ENCODE data around the gene BRF1.

Gene BRF1

DNA sequence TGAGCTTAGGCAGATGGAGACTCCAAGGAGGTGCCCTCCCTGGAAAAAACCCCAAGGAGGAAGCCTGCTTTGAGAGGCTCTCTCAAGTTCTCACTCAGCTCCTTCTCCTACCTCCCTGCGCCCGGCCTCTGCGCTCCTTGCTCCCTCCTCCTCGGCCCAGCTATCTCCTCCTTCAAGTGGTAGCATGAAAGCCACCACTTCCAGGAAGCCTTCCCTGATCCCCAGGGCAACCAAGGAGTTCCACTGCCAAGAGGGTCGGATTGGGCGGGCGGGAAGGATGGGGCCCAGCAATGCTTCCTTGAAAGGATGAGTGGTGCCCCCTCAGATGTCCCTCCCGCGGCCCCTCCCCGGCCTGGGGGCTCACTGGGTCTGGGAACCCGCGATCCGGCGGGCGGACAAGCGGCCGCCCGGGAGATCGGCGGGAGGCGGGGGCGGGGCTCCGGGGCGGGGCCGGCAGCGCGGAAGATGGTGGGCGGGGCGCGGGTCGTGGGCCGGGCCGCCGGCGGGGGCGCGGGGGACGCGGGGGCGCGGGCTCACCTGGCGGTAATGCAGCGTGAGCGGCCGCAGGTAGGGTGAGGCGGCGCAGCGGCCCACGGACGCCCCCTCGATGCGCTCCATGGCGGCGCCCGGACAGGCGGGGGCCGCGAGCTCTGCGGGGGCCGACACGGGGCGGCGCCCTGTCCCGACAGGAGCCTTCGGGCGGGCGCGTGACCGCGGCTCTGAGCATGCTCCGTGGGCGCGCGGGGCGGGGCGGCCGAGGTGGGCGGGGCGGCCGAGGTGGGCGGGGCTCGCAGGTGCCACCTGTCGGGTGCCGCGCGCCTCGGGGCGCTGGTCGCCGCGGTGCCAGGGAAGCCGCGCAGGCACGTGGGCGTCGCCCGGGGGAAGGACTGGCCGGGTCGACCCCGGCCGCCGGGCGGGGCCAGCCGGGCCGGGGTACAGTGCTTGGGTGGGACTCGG lies 119.9 kb downstream of the BRF1 start, which contains the start of gene NUDT14:
NUDT14 (minus strand) TSS at position 721 of the 957 bp plus-strand sequence; CDS start at position 618, 103 bp downstream.
- in situ Hi-C loops (cut with HindIII; ENCODE audit: low sequenced_read_pairs): loop anchor here (25.0 kb wide), 2 partner anchors 106 to 181 kb away; no protein-coding TSS in a partner anchor

DNA sequence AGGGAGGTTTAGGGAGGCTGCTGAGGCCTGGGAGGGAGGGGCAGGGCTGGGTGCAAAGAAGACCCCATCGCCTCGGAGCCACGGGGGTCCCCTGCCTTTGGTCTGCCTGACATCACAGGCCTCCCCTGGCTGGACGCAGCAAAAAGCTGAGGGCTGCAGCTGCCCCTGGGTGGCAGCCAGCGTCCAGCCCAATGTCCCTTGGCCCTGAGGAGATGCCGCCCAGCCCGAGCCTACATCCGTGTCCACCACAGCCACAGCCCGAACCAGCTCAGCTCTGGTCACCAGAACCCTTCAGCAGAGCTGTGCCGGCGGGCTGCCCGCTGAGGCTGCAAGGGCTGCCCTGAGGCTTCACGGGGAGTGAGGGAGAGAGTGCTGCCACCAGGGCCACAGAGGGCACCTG lies 121.6 kb downstream of the BRF1 start:
- in situ Hi-C loops (cut with HindIII; ENCODE audit: low sequenced_read_pairs): loop anchor here (25.0 kb wide), 2 partner anchors 108 to 183 kb away; no protein-coding TSS in a partner anchor

DNA sequence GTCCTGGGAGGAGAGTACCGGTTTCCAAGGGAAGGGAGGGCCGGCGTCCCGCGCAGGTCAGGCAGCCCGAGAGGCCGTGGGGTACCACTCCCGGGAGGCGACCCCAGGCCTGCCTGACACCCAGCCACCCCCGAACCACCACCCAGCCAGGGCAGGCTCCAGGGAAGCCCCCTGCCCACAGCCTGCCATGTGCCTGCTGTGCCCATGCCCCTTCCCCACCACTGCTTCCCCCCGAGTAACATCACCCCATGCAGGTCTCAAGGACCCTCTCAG lies 122.0 kb downstream of the BRF1 start:
- in situ Hi-C loops (cut with HindIII; ENCODE audit: low sequenced_read_pairs): loop anchor here (25.0 kb wide), 2 partner anchors 108 to 183 kb away; no protein-coding TSS in a partner anchor

- in situ Hi-C loops (cut with HindIII; ENCODE audit: low sequenced_read_pairs): loop anchor here (25.0 kb wide), 2 partner anchors 109 to 184 kb away; no protein-coding TSS in a partner anchor
Measured at GRCh38 chr14:105178069-105178867, 122.5 kb downstream of the BRF1 start.

- in situ Hi-C loops (cut with HindIII; ENCODE audit: low sequenced_read_pairs): loop anchor here (25.0 kb wide), 2 partner anchors 110 to 185 kb away; no protein-coding TSS in a partner anchor
Measured at GRCh38 chr14:105177082-105177481, 123.7 kb downstream of the BRF1 start.

- in situ Hi-C loops (cut with HindIII; ENCODE audit: low sequenced_read_pairs): loop anchor here (25.0 kb wide), 2 partner anchors 111 to 186 kb away; no protein-coding TSS in a partner anchor
Measured at GRCh38 chr14:105176513-105176912, 124.3 kb downstream of the BRF1 start.

GRCh38 chr14:105173901-105174894 lies 126.6 kb downstream of the BRF1 start:
- in situ Hi-C loops (cut with HindIII; ENCODE audit: low sequenced_read_pairs): no loop called here

DNA sequence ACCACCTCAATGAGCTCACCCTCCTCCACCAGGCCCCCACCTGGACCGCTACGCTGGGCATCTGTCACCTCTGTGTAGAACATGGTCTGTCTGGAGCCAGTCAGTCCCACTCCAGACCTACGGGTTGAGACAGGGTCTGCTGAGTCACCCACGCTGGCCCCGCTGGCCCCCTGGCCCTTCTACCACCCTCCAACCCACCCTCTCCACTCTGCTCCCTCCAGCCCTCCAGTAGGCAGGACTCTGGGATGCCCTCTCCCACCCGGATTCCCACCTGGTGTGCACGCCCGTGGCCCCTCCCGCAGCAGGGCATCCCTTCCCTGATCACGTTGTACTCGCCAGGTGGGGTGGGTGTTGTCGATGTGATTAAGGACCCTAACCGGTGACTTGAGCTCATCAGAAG lies 127.7 kb downstream of the BRF1 start:
- in situ Hi-C loops (cut with HindIII; ENCODE audit: low sequenced_read_pairs): no loop called here

- in situ Hi-C loops (cut with HindIII; ENCODE audit: low sequenced_read_pairs): no loop called here
Measured at GRCh38 chr14:105172476-105172875, 128.3 kb downstream of the BRF1 start.

- in situ Hi-C loops (cut with HindIII; ENCODE audit: low sequenced_read_pairs): no loop called here
Measured at GRCh38 chr14:105171004-105171673, 129.7 kb downstream of the BRF1 start.

DNA sequence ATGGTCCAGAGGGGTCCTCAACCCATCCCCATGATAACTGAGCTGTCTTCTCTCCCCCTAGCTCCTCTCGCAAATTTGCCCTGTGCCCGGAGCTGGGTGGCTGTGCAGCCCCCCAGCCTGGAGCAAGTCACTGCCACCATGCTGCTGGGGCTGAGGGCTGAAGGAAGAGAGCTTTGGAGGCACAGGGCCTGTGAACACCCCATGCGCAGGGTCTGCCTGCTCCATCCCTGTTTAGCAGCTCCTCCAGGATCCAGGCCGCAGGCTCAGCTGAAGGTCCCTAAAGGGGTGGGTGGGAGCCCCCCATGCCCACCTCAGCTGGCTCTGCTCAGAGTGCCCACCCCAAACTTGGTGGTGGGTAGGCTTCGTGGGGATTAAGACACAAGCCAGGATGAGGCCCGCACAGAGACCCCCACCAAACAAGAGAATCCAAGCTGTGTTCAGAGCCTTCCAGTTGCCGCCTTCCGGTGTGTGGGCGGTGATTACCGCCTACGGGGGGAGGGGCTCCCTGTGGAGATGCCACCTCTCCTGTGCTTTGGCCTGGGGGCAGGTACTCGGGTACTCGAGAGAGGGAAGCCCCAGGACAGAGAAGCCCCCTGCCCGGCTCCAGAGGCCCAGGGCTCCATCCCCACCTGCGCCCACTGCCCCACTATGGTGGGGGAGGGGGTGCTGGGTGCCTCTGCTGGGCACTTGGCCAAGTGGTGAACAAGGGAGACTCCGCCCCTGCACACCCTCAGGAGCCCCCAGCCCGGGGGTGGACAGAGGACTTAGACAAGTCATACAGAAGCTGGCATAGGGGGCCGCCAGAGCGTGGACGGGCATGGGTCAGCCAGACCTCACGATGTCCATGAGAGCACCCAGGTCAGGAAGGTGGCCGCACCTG lies 130.8 kb downstream of the BRF1 start:
- in situ Hi-C loops (cut with HindIII; ENCODE audit: low sequenced_read_pairs): no loop called here

DNA sequence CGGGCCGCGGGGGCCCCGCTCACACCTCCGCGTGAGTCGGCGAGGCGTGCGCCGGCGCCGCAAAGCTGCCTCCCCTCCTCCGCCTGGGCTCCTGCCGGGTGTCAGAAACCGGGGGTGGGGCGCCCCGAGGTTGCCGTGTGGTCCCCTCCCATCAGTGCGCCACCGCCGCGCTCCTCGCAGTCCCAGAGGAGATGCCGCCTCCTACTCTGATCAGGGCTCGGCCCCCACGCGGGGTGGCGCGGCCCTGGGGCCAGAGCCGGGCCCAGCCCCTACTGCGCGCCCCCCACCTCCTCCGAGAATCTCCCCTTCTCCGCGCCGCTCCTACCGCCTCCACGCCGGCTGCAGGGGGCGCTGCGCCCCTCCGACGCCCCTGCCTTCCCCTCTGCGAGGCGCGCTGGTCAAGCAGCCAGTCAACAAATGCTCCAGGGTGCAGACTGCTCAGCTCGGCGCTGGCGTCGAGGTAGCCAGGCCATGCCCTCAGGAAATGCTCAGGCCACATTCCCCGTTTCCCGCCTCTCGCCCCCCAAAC lies 131.8 kb downstream of the BRF1 start:
- in situ Hi-C loops (cut with HindIII; ENCODE audit: low sequenced_read_pairs): no loop called here

GRCh38 chr14:105168496-105168978 lies 132.3 kb downstream of the BRF1 start, which contains the start of gene JAG2:
TSS of gene JAG2 (minus strand) at chr14:105168776. CDS start at chr14:105168420, 356 bp downstream.
- in situ Hi-C loops (cut with HindIII; ENCODE audit: low sequenced_read_pairs): no loop called here

DNA sequence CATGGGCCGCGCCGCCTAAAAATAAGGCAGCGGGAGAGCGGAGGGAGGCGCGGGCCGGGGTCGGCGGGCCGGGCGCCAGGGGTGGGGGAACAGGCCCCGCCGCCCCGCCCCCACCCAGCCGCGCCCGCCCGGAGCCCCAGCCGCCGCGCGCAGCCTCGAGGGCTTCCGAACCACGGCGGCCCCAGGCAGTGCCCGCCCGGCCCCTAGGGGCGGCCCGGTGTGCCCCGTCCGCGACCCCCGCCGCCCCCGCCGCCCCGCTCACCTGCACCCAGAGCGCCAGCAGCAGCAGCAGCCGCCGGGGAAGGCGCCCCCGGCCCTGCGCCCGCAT lies 132.7 kb downstream of the BRF1 start:
- in situ Hi-C loops (cut with HindIII; ENCODE audit: low sequenced_read_pairs): no loop called here

- in situ Hi-C loops (cut with HindIII; ENCODE audit: low sequenced_read_pairs): no loop called here
Measured at GRCh38 chr14:105167303-105168092, 133.3 kb downstream of the BRF1 start.

- in situ Hi-C loops (cut with HindIII; ENCODE audit: low sequenced_read_pairs): no loop called here
Measured at GRCh38 chr14:105166571-105167302, 134.1 kb downstream of the BRF1 start.
